Spleen (tissue), 7 donors: ENCODE results near the gene HAUS1.

Experiments used
- CTCF ChIP-seq, 11 experiments: fragments of 200-600 bp in 7 of 11; fragments of 450-650 bp in 4 of 11; sonication (generic) in 4 of 11; IDR thresholded peaks in 8 of 11; conservative IDR thresholded peaks in 3 of 11; 1 replicate in 7 of 11; 2 replicates in 4 of 11; pipeline versions ENCODE4 v1.4.0 to v1.8.0; 2016 to 2021; ENCODE audit warnings: antibody characterized with exemption in 11 of 11, inconsistent platforms in 4 of 11, mild to moderate bottlenecking in 1 of 11
- POLR2A ChIP-seq, 3 donors: fragments of 450-650 bp; IDR thresholded peaks; one replicate each; pipeline ENCODE4 v1.5.1; 2017; ENCODE audit warnings: antibody characterized with exemption in 3 of 3, mild to moderate bottlenecking in 1 of 3
- POLR2AphosphoS5 ChIP-seq, 3 donors: sonication (generic); formaldehyde crosslinking; IDR thresholded peaks; one replicate each; pipeline ENCODE4 v1.5.1; 2017; ENCODE audit warnings: antibody characterized with exemption in 3 of 3
- donor health status: DM: no; HTN: no; CAD: no; lungs with moderate emphysema.
- donor health status: DM: no; HTN: no; CAD: no.
- donor health status: DM: no; HTN: no; CAD: no.

DNA sequence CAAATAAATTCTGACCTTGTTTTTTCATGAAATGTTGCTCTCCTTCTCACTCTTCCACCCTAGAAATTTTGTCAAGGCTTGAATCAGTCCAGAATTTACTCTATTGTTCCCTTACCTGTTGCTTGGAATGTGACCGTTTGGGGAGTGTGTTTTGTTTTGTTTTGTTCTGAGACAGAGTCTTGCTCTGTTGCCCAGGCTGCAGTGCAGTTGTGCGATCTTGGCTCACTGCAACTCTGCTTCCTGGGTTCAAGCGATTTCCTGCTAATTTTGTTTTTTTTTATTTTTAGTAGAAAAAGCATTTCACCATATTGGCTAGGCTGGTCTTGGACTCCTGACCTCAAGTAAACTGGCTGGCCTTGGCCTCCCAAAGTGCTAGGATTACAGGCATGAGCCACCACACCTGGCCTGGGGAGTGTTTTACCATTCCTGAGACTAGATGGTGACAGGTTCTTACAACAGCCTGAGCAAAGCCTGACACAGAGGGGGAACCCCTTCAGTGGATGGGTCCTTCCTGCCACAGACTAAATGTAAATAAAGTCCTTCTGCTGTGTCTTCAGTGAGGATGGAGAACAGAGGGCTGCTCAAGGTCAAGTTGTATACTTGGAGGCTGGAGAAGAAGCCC, 52.0 kb downstream of the HAUS1 start:
- TF ChIP-seq CTCF (IDR thresholded peaks at IDR 0.05 in 8 of 11, conservative IDR thresholded peaks at IDR 0.05 in 3 of 11), result no peak
- no peak for TF ChIP-seq POLR2A (IDR thresholded peaks at IDR 0.05)
- TF ChIP-seq POLR2AphosphoS5 (IDR thresholded peaks at IDR 0.05), result no peak
